GM19099 (cell line): Measurements from ENCODE around the gene POR.

Experiments used
- POLR2A ChIP-seq: IDR thresholded peaks from 3 replicates; pipeline ENCODE4 v1.6.1; 2011; ENCODE audit warnings: low read depth; ENCODE audit not compliant: insufficient read length; ENCODE audit errors: extremely low read depth

The POR gene

GRCh38 chr7:75969704-75970498 lies 54.9 kb downstream of the POR start:
- no peak for TF ChIP-seq POLR2A

GRCh38 chr7:75971309-75971960 lies 56.5 kb downstream of the POR start:
- no peak for TF ChIP-seq POLR2A

- no peak for TF ChIP-seq POLR2A
Measured at GRCh38 chr7:75971961-75972763, 57.2 kb downstream of the POR start.

DNA sequence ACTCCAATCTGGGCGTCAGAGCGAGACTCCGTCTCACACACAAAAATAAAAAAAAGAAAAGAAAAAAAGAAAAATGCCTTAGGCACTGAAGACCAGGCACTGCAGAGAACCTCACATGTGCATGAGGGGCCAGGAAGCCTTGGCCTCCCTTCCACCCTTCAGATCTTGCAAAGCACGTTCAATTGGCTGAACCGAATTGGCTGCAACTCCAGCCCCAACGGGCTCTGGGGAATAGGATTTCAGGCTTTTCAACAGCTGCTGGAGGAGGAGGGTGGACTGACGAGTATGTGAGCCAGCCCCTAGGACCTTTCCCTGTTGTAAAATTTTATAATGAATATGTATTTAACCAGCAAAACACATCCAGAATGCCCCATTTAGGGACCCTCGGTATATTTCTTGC lies 62.8 kb downstream of the POR start:
- no peak for TF ChIP-seq POLR2A

- TF ChIP-seq POLR2A: no peak
Measured at GRCh38 chr7:75979759-75980429, 64.9 kb downstream of the POR start.

GRCh38 chr7:75980430-75981202 lies 65.7 kb downstream of the POR start:
- TF ChIP-seq POLR2A: no peak

DNA sequence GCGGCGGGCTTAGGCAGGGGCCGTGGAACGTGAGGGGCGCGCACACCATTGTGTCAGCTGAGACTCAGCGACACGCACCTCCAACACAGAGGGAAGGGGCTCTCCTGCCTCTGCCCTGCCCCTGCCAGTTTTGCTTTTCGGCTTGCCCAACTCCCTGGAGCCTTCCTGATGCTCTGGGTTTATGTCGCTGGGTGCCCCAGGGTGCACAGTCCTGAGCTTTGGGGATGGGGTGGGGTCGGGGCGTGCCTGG lies 66.2 kb downstream of the POR start:
- TF ChIP-seq POLR2A: no peak

GRCh38 chr7:75981453-75982305 lies 66.7 kb downstream of the POR start:
- TF ChIP-seq POLR2A: no peak

GRCh38 chr7:75982306-75983064 lies 67.5 kb downstream of the POR start:
- TF ChIP-seq POLR2A: no peak

DNA sequence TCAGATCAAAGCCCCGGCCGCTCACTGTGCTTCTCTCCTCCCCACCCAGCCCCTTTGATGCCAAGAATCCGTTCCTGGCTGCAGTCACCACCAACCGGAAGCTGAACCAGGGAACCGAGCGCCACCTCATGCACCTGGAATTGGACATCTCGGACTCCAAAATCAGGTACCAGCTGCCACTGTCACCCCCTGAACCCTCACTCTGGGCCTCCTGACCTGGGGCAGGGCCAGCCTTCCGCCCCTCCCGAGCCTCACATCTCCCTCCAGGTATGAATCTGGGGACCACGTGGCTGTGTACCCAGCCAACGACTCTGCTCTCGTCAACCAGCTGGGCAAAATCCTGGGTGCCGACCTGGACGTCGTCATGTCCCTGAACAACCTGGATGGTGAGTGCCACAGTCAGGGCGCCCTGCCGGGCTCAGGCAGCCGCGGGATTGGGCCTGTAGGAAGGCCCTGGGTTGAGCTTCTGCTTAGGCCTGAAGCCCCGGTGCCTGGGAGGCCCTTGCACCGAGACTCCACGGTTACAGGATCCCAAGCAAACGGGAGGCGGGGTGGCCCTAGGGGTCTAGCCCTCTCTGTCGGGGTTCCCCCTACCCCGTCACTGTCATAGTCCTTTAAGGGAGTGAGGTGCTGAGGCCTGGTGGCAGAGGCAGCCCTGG lies 68.6 kb downstream of the POR start:
- no peak for TF ChIP-seq POLR2A

DNA sequence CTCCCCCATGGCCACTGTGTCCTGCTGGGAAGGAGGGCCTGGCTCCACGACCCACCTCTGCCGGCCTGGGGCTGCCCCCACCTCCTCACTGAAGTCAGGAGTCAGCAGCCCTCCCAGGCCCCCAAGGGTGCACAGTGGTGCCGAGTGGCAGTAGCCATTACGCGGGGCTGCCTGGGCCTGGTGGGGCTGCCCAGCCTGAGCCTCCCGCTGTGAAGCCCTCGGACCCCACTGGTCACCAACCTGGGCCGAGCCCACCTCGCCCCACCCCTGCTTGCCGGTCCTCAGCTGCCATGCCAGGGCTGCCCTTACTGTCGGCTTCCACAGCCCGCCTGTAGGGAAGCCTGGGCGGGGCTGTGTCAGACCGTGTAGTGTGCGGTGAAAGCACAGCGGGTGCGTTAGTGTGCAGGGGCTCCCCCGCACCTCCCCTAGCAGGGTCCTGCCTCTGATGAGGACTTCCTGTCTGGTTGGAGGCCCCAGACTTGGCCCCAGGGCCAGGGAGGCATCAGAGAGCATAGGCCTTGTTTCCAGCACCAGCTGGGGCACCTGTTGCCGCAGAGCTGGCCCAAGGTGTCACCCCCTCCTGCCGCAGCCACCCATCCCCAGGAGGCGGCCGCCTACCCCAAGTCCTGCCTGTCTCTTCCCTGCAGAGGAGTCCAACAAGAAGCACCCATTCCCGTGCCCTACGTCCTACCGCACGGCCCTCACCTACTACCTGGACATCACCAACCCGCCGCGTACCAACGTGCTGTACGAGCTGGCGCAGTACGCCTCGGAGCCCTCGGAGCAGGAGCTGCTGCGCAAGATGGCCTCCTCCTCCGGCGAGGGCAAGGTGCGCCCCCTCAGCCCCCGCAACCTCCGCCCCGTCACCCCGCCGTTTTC lies 69.4 kb downstream of the POR start:
- TF ChIP-seq POLR2A: no peak
